ENCODE results near the gene SLC1A1. TPM values are rescaled to one million over a fixed set of nuclear protein-coding genes. Genes with fewer than 3 reads are reported as not detected.
"Not testable (repeated sequence)": the region's sequence is repeated elsewhere in the genome, so short reads cannot be mapped to it uniquely, and the experiment has no call there.

The SLC1A1 gene
- total RNA-seq, 1 donor from 2014 or later, result 13.0 TPM

DNA sequence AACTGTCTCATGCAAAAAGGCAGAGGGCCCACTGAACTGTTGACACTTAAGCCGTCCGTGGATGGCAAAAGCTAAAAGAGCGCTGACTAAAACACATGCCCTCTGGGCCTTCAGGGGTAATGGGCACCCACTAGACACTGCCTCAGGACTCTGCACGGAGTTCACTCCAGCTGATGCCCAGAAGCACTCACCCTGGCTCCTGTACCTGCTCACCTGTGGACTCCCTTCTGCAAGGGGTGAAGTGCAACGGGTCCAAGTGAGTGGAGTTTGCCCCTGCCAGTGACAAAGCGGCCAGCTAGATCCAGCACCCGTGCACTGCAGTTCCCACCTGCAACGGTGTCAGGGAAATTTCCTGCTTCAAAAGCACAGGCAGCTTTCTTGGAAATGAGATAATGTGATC lies 50.2 kb downstream of the SLC1A1 start:
- no peak for DNase-seq (ENCODE audit: extremely low read depth, low read depth, low spot score)

DNA sequence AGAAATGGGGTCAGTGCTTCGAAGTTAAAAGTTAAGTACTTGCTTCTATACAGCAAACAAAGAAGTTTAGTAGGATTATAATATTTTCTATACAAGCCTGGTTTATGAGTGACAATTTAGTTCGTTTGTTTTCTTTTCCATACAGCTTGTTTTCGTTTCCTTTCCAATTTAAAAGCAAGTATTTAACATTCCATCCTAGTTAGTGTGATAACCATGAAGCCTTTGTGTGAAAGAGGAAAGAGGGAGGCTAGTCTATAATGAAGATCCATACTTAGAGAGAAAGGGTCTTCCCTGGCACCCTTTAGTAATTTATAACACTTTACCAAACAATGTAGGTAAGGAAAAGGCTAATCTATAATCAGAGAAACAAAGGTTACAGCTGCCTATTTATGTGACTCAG lies 51.0 kb downstream of the SLC1A1 start:
- DNase-seq (ENCODE audit: extremely low read depth, low read depth, low spot score), result no peak

- no peak for DNase-seq (ENCODE audit: extremely low read depth, low read depth, low spot score)
Measured at GRCh38 chr9:4541856-4542255, 51.6 kb downstream of the SLC1A1 start.

DNA sequence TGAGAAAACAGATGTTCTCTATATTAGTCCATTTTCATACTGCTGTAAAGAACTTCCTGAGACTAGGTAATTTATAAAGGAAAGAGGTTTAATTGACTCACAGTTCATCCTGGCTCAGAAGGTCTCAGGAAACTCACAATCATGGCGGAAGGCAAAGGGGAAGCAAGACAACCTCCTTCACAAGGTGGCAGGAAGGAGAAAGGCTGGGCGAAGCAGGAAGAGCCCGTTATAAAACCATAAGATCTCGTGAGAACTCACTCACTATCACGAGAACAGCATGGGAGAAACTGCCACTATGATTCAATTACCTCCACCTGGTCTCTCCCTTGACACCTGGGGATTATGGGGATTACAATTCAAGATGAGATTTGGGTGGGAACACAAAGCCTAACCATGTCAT lies 54.4 kb downstream of the SLC1A1 start:
- DNase-seq (ENCODE audit: extremely low read depth, low read depth, low spot score), result not testable (repeated sequence)

GRCh38 chr9:4547016-4547415 lies 56.7 kb downstream of the SLC1A1 start:
- DNase-seq (ENCODE audit: extremely low read depth, low read depth, low spot score), result no peak

DNA sequence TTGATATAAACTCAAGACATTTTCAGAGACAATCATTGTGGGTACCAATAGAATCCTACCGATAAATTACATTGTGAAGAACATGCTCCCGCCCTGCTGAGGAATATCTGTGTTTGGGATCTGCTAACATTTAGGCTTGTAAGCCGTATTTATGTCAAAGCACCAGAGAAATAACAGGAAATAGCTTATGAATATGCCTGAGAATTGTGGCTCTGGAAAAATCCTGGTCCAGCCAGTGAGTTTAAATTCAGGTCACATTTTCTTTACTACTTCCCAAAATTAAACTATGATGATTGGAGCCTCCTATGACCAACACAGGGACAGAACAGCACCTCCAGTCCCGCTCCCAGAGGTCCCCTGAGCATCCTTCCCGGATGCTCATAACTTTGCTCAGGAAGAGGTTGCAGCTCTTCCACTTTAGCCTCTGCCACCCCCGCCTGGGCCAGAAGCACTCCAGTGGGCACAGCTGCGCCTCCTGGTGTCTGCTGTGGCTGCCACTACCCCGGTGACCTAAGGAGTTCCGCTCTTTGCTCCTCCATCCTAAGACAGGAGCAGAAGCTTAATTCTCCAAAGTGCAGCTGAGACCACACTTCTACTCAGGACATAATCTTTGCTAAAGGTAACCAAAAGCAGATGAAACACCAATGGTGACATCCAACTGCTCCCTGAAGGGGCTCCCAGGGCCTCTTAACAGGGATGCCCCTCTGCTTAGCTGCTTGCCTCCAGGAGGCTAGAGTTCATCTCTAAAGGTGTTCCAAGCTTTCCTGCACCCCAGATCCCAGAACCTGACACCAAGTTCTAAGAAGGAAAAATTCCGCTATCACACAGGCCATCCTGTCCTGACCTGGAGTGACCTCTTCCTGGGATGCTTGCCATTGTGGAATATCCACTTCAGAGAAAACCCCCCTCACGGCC lies 58.8 kb downstream of the SLC1A1 start:
- no peak for DNase-seq (ENCODE audit: extremely low read depth, low read depth, low spot score)

DNA sequence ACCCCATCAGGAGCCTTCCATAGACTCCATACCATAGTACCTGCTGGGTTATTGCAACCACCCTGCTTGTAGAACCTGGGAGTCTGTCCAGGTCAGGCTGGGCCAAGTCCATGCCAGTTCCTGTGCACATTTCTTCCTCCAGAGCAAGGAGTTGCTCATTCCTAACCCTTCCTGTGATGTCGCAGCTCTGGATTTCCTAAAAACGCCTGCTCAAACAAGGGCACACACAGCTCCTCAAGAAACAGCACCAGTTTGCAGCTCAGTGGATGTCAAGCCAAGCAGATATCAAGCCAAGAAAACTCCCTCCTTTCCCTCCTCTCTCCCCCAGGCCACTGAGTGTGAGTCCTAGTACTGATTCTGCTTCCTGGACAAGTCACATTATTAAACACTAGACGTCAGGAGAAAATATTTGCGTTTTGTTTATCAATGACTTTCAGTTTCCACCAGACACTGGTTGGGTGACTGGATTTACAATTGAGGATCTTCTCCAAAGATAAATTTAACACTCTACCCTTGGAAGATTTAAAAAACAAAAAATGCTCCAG lies 59.6 kb downstream of the SLC1A1 start:
- DNase-seq (ENCODE audit: extremely low read depth, low read depth, low spot score), result no peak

GRCh38 chr9:4550777-4551484 lies 60.7 kb downstream of the SLC1A1 start:
- DNase-seq (ENCODE audit: extremely low read depth, low read depth, low spot score), result no peak

DNA sequence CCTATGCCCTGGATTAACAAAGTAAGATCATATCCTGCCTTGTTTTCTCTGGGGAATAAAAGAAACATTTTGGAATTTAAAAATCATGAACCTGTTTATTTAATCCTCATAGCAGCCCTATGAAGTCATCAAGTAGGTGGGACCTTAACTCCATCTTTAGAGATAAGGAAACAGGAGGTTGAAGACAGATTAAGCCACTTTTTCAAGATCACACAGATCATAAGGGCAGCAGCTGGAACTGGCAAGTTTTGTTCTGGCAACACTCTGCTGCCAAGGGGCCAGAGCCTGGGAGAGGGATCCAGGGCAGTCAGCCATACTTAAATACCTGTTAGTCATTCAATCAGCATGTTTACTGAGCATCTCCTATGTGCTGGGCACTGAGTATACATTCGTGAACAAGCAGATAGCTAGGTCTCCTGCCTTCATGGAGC lies 63.7 kb downstream of the SLC1A1 start:
- DNase-seq (ENCODE audit: extremely low read depth, low read depth, low spot score), result no peak

DNA sequence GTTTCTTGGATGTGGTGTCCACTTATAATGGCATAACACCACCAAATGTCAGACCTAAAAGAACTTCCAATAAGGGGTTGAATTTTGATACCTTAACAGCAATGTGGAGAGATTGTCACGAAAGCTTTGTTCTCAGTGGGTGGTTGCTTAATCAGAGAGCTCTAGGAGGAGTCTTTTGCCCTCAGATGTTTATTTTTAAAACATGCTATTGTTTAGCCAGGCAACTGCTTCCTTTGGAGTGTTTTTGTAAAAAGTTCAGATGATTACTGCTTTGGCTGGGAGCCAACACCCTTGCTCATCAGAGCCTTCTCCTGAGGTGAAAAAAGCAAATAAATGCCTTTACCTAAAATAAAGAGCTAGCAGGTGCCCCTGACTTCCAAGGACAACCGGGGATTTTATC lies 65.0 kb downstream of the SLC1A1 start:
- DNase-seq (ENCODE audit: extremely low read depth, low read depth, low spot score), result peak; percentile 77

GRCh38 chr9:4558371-4558998 lies 68.2 kb downstream of the SLC1A1 start:
- DNase-seq (ENCODE audit: extremely low read depth, low read depth, low spot score), result no peak

GRCh38 chr9:4559261-4560182 lies 69.3 kb downstream of the SLC1A1 start:
- DNase-seq (ENCODE audit: extremely low read depth, low read depth, low spot score), result no peak

DNA sequence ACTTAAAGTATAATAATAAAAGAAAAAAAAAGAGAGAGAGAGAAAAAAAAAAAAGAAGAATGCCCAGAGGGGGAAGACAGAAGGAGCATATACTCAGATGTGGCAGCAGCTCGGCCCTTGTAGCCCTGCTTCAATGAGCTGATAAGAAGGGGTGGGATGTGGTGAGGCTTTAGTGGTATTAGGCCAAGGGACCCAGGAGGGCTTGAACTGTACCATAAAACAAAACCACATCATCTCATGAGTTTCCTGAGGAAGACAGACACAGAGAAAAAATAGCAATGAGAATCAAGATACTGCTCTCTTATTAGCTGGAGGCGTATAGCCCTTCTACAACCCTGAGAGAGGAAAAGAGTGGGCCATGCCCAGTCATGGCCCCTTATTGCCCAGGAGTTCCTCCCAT lies 72.8 kb downstream of the SLC1A1 start:
- DNase-seq (ENCODE audit: extremely low read depth, low read depth, low spot score), result no peak

GRCh38 chr9:4566806-4567205 lies 76.5 kb downstream of the SLC1A1 start:
- no peak for DNase-seq (ENCODE audit: extremely low read depth, low read depth, low spot score)

DNA sequence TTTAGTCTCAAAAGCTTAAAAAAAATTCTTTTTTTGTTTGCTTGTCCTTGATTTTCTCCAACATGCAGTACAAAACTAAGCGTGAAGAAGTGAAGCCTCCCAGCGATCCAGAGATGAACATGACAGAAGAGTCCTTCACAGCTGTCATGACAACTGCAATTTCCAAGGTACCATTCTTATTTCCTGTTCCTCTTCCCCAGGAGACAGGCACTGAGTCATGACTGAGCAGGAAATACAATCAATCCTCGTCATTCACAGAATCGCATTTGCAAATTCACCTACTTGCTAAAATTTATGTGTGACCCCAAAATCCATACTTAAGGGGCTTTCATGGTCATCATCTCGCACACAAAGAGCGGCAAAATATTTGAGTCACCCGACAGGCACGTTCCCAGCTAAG lies 77.3 kb downstream of the SLC1A1 start:
- DNase-seq (ENCODE audit: extremely low read depth, low read depth, low spot score), result no peak

DNA sequence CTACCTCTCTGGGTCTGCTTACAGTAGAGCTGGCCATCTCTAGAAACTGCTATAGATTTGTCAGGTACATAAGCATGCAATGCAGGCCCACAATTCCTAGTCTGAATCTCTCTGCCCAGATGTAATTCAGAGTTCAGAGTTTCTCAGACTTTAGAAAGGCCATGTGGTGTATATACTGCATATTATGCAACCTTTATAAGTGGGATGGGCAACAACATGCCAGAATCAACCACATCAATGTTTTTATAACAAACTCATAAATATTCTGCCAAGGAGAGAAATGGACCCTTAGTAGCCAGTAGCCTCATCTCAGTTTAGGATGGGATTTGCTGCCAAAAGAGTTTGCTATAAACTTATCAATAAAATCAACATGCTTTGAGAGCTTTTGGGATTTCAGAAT lies 78.8 kb downstream of the SLC1A1 start:
- DNase-seq (ENCODE audit: extremely low read depth, low read depth, low spot score), result no peak

GRCh38 chr9:4572184-4572826 lies 82.0 kb downstream of the SLC1A1 start:
- no peak for DNase-seq (ENCODE audit: extremely low read depth, low read depth, low spot score)

DNA sequence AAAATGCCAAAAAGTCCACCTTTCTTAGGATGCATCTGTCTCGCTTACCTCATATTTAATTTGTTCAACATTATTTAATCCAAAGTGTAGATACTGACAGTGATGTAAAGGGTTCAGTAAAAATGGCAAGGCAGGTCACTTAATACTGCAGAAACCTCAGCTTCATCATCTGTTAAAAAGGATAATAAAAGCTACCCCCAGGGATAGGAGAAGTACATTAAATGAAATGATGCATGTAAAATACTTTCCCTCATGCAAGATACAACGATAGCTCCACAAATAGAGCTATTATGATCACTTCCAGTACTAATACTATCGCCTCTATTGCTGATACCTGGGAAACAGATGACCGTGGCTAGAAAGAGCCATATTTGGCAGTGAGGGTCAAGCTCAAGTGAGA lies 82.9 kb downstream of the SLC1A1 start:
- DNase-seq (ENCODE audit: extremely low read depth, low read depth, low spot score), result no peak

GRCh38 chr9:4573634-4574389 lies 83.5 kb downstream of the SLC1A1 start:
- DNase-seq (ENCODE audit: extremely low read depth, low read depth, low spot score), result no peak
